Measurements from ENCODE around the gene CELF4.

GRCh38 chr18:37400802-37401201, 164.8 kb downstream of the CELF4 start:
- TF ChIP-seq GATA2 (IDR thresholded peaks at IDR 0.05; ENCODE audit: low read depth, low read length) (no peak), GATA3 (IDR thresholded peaks at IDR 0.05; ENCODE audit: low read depth, low read length) (no peak)

Measured in SH-SY5Y (cell line).